ENCODE data around the gene MNX1. TPM values are rescaled to one million over a fixed set of nuclear protein-coding genes. Genes with fewer than 3 reads are reported as not detected.

Gene MNX1
- total and polyA plus RNA-seq, 4 donors = 0.08 TPM; not detected in 3

DNA sequence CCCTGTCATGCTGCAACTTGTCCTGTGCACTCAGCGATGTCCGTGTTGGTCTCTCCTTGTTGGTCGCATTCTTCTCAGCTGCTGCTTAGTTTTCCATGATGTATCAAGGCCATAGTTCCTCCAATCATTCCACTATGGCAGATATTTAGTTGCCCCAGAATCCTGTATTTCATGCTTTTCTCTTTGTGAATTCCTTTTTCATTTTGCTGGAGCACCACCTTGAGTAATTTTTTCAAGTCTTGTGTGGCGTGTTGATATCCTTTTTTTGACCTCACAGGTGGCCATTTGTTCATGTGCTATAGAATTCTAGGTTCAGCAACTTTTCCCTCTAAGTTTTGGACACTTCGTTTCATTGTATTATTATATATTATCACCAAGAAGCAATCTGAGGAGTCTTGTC is 42.7 kb upstream of the MNX1 start:
- Histone ChIP-seq H3K4me3 (ENCODE audit: low read depth in 1 of 3, low read length in 3 of 3) (no peak overlapping the region), H3K9me3 (ENCODE audit: control insufficient read depth in 4 of 4, low read length in 3 of 4) (no peaks in the 10 kb centered on the region), H3K27me3 (ENCODE audit: control insufficient read depth in 4 of 4, insufficient read depth in 4 of 4, low read length in 3 of 4) (peaks cover 0 to 3% (median 1%) of the 10 kb centered on the region in 4 donors), H3K27ac (ENCODE audit: low read depth in 1 of 2, low read length in 2 of 2) (no peak overlapping the region), H3K9ac (ENCODE audit: low read depth in 1 of 2, low read length in 2 of 2) (no peak overlapping the region), H3K36me3 (ENCODE audit: control insufficient read depth in 4 of 4, insufficient read depth in 3 of 4, low read depth in 1 of 4, low read length in 3 of 4) (no peaks in the 10 kb centered on the region), H3K4me1 (ENCODE audit: control insufficient read depth in 4 of 4, insufficient read depth in 4 of 4, low read length in 3 of 4) (no peaks in the 10 kb centered on the region)
- TF ChIP-seq, protein P1, sequence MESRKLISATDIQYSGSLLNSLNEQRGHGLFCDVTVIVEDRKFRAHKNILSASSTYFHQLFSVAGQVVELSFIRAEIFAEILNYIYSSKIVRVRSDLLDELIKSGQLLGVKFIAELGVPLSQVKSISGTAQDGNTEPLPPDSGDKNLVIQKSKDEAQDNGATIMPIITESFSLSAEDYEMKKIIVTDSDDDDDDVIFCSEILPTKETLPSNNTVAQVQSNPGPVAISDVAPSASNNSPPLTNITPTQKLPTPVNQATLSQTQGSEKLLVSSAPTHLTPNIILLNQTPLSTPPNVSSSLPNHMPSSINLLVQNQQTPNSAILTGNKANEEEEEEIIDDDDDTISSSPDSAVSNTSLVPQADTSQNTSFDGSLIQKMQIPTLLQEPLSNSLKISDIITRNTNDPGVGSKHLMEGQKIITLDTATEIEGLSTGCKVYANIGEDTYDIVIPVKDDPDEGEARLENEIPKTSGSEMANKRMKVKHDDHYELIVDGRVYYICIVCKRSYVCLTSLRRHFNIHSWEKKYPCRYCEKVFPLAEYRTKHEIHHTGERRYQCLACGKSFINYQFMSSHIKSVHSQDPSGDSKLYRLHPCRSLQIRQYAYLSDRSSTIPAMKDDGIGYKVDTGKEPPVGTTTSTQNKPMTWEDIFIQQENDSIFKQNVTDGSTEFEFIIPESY (IDR thresholded peaks at IDR 0.05) = no peak
- no peak for TF ChIP-seq HNF4A (conservative IDR thresholded peaks at IDR 0.05)
- TF ChIP-seq GABPA (IDR thresholded peaks at IDR 0.05 in 1 of 2, conservative IDR thresholded peaks at IDR 0.05 in 1 of 2) = no peak
- TF ChIP-seq NR2F2 (IDR thresholded peaks at IDR 0.05) = no peak
- TF ChIP-seq RXRA (IDR thresholded peaks at IDR 0.05) = no peak
- no peak for TF ChIP-seq YY1 (IDR thresholded peaks at IDR 0.05)
- TF ChIP-seq, protein P2, sequence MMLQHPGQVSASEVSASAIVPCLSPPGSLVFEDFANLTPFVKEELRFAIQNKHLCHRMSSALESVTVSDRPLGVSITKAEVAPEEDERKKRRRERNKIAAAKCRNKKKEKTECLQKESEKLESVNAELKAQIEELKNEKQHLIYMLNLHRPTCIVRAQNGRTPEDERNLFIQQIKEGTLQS (IDR thresholded peaks at IDR 0.05) = no peak
- TF ChIP-seq SP1 (IDR thresholded peaks at IDR 0.05) = no peak
- no peak for TF ChIP-seq JUND (IDR thresholded peaks at IDR 0.05)
- TF ChIP-seq HNF4G (IDR thresholded peaks at IDR 0.05) = no peak
- no peak for TF ChIP-seq FOXA1 (IDR thresholded peaks at IDR 0.05)
- TF ChIP-seq, protein P3, sequence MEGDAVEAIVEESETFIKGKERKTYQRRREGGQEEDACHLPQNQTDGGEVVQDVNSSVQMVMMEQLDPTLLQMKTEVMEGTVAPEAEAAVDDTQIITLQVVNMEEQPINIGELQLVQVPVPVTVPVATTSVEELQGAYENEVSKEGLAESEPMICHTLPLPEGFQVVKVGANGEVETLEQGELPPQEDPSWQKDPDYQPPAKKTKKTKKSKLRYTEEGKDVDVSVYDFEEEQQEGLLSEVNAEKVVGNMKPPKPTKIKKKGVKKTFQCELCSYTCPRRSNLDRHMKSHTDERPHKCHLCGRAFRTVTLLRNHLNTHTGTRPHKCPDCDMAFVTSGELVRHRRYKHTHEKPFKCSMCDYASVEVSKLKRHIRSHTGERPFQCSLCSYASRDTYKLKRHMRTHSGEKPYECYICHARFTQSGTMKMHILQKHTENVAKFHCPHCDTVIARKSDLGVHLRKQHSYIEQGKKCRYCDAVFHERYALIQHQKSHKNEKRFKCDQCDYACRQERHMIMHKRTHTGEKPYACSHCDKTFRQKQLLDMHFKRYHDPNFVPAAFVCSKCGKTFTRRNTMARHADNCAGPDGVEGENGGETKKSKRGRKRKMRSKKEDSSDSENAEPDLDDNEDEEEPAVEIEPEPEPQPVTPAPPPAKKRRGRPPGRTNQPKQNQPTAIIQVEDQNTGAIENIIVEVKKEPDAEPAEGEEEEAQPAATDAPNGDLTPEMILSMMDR (IDR thresholded peaks at IDR 0.05; ENCODE audit: low read depth, low read length, missing input control) = no peak
- no peak for TF ChIP-seq RAD21 (IDR thresholded peaks at IDR 0.05)
- no peak for TF ChIP-seq FOXA2 (IDR thresholded peaks at IDR 0.05)
- TF ChIP-seq, protein P4, sequence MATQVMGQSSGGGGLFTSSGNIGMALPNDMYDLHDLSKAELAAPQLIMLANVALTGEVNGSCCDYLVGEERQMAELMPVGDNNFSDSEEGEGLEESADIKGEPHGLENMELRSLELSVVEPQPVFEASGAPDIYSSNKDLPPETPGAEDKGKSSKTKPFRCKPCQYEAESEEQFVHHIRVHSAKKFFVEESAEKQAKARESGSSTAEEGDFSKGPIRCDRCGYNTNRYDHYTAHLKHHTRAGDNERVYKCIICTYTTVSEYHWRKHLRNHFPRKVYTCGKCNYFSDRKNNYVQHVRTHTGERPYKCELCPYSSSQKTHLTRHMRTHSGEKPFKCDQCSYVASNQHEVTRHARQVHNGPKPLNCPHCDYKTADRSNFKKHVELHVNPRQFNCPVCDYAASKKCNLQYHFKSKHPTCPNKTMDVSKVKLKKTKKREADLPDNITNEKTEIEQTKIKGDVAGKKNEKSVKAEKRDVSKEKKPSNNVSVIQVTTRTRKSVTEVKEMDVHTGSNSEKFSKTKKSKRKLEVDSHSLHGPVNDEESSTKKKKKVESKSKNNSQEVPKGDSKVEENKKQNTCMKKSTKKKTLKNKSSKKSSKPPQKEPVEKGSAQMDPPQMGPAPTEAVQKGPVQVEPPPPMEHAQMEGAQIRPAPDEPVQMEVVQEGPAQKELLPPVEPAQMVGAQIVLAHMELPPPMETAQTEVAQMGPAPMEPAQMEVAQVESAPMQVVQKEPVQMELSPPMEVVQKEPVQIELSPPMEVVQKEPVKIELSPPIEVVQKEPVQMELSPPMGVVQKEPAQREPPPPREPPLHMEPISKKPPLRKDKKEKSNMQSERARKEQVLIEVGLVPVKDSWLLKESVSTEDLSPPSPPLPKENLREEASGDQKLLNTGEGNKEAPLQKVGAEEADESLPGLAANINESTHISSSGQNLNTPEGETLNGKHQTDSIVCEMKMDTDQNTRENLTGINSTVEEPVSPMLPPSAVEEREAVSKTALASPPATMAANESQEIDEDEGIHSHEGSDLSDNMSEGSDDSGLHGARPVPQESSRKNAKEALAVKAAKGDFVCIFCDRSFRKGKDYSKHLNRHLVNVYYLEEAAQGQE (IDR thresholded peaks at IDR 0.05) = no peak
- TF ChIP-seq TAF1 (conservative IDR thresholded peaks at IDR 0.05) = no peak
- no peak for TF ChIP-seq EGR1 (IDR thresholded peaks at IDR 0.05; ENCODE audit: low read depth in 2 of 2)
- TF ChIP-seq, protein P5, sequence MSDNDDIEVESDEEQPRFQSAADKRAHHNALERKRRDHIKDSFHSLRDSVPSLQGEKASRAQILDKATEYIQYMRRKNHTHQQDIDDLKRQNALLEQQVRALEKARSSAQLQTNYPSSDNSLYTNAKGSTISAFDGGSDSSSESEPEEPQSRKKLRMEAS (IDR thresholded peaks at IDR 0.05) = no peak
- no peak for DNase-seq (ENCODE audit: low spot score)
- 86% methylated on average over 5 of the region's 5 CpGs for WGBS

Measured in liver (tissue), 9 donors.